GM12874 (cell line): ENCODE measurements around the gene SPTBN2.

Source experiments
- TF ChIP-seq, protein P1 (sequence below): IDR thresholded peaks from 2 replicates; pipeline ENCODE4 v1.5.1; 2011; ENCODE audit warnings: low read depth, mild to moderate bottlenecking, control low read depth, low read length, moderate library complexity; ENCODE audit not compliant: insufficient read depth

The SPTBN2 gene

DNA sequence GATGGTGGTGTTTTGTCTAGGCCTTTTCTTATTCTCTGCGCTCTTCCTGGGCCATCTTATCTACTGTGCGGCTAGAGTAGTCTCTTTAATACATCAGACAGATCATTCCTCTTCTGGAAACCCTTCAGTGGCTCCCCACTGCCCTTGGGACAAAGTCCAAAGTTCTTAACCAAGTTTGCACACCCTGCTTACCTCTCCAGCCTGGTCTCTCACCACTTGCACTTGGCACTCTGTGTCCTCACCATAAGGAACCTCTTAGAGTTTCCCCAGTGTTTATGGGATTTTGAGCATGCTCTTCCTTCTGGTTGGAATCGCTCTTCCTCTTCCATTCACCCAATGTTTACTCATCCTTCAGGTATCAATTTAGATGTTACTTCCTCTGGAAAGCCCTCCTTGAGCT lies 5.2 kb upstream of the SPTBN2 start:
- TF ChIP-seq, protein P1, sequence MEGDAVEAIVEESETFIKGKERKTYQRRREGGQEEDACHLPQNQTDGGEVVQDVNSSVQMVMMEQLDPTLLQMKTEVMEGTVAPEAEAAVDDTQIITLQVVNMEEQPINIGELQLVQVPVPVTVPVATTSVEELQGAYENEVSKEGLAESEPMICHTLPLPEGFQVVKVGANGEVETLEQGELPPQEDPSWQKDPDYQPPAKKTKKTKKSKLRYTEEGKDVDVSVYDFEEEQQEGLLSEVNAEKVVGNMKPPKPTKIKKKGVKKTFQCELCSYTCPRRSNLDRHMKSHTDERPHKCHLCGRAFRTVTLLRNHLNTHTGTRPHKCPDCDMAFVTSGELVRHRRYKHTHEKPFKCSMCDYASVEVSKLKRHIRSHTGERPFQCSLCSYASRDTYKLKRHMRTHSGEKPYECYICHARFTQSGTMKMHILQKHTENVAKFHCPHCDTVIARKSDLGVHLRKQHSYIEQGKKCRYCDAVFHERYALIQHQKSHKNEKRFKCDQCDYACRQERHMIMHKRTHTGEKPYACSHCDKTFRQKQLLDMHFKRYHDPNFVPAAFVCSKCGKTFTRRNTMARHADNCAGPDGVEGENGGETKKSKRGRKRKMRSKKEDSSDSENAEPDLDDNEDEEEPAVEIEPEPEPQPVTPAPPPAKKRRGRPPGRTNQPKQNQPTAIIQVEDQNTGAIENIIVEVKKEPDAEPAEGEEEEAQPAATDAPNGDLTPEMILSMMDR, result no peak

DNA sequence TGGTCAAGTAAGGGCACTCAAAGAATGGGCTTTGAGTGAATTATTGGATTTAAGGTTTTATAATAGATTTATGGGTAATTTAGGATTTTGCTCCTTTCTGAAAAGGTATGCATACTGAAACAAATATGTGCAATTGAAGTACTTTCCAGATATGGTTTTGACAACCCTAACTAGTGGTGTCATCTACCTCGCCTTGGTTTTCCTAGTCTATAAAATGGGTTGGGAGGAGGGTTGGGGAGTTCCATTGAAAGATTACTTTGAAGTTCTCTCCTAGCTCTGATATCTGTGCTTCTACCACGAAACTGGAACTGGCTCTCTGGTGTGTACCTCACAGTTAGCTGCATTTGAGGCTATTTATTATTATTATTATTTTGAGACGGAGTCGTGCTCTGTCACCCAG lies 431 bp upstream of the SPTBN2 start:
- TF ChIP-seq, protein P1, result no peak

DNA sequence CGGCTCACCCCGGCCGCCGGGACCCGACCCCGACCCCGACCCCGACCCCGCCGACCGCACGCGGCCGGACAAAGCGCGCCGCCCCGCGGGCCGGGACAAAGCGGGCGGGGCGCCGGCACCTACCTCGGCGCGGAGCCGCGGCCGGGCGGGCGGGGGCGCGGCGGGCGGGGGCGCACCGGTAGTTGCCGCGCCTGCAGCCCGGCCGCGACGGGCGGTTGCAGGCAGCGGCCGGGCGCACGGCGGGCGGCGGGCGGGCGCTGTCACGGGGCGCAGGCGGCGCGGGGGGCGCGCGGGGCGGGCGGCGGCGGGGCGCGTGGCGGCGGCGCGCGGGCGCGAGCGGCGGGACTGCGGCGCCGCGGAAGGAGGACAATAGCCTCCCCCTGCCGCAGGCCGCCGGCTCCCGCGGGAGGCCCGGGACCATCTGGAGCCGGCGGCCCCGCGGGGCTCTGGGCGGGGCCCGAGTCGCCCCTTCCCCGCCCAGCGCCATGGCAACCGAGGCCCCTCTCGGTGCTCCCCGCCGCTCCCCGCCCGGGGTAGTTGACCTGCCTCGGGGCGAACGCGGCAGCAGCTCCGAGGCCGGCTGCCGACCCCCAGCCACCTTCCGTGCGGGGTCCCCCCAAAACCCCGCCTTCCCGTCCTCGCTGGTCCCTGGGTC lies 851 bp downstream of the SPTBN2 start:
- TF ChIP-seq, protein P1, result no peak

DNA sequence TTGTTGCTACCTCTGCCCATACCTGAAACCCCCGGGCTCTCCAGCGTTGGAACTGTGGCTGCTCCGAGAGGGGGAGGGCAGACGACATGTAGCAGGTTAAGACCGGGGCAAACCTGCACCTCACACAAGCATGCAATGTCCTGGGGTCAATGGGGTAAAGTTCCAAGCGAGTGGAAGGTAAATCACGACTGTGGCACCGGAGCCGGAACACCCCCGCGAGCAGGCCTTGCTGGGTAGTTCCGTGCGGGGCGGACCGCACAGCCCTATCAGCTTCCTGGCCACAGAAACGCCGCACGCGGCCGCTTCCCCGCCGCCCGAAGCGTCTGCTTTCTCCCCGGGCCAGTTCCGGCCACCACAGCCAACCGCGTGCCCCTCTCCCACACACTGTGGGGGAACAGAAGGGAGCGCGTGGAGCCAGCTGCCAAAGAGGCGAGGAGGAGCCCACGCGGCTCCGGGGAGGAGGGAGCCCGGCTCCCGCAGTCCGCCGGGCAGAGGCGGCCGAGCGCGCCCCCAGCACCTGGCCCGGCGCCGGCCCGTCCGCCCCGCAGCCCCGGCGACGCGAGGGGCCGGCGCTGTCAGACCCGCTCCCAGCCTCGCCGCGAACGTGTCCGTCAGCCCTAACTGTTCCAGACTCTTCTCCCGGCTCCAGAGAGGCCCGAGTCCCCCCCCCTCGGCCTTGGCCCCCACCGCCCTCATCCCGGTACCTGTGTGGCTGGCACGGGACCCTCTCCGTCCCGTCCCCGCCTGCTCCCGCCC lies 1.6 kb downstream of the SPTBN2 start:
- TF ChIP-seq, protein P1, result no peak

DNA sequence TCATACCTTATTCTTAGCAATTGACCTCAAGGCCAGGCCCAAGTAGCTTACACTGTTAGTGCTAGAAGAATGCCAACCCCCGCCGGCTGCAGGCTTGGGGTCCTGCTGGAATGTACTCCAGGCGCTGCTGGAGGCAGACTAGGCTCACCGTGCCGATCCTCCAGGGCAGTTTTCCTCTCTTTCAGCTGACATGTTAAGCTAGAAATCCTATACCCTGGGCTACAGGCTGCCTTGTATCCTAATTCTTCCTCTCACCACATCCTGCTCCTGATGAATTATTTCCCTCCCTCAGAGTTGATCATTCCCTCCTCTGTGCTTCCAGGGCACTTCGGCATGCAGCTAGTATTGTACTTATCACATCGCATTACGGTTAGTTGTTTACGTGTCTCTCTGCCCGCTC lies 3.4 kb downstream of the SPTBN2 start:
- TF ChIP-seq, protein P1, result no peak

DNA sequence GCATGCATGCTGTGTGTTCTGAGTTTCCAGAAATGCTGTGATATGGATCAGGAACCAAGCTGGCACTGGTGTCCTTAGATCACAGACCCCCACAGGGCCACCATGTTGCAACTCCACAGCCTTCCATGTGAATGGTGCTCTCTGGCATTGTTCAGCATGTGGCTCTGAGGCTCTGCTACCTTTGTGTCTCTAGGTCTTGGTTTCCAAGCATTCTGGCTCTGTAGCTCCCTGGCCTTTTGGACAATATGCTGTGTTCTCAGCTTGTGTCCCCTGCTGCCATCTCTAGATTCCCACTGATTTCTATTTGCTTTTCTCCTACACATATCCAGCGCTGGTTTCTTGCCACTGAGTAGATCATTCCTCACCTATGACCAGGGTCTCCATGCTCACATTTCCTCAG lies 3.9 kb downstream of the SPTBN2 start:
- TF ChIP-seq, protein P1, result no peak

DNA sequence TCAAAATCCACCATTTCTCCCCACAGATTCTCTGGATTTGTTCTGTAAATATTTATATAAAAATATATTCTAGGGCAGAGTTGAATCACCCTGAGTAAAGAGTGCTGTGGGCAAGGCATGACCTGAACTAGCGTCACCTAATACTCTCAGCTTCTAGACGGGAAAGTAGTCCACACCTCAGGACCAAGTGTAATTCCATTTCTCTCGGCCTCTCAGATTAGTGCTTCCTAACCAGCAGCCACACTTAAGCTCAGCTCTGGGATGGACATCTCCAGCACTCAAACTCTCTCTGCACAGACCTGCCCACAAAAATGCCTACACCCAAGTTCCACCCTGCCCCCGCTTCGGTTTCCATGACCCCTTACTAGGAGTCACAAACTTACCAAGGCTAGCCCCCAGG lies 5.3 kb downstream of the SPTBN2 start:
- TF ChIP-seq, protein P1, result no peak
